Heart left ventricle (tissue), 16 donors: ENCODE measurements around the gene RAB44. TPM values are rescaled to one million over a fixed set of nuclear protein-coding genes. Genes with fewer than 3 reads are reported as not detected.

ENCODE experiments used
- ATAC-seq, 4 donors: fragments of 200-7000 bp; cut with Tn5 transposase; one replicate each; pipeline ENCODE4 v1.9.1; 2020 to 2022; ENCODE audit warnings: moderate library complexity in 4 of 4, mild to moderate bottlenecking in 3 of 4, moderate number of reproducible peaks in 1 of 4
- DNase-seq, 5 donors: peaks; one replicate each; pipeline ENCODE4 v3.0.0-alpha.2; 2020
- H3K27ac ChIP-seq, 12 donors: fragments of 200-600 bp; sonication (generic) in 4 of 12; one replicate each; pipeline versions ENCODE4 v1.5.0 to v1.8.0; 2016 to 2022; ENCODE audit warnings: mild to moderate bottlenecking in 2 of 12
- H3K27me3 ChIP-seq, 9 donors: fragments of 200-600 bp; sonication (generic) in 2 of 9; one replicate each; pipeline versions ENCODE4 v1.5.1 to v1.8.0; 2016 to 2022; ENCODE audit warnings: mild to moderate bottlenecking in 3 of 9
- H3K36me3 ChIP-seq, 9 donors: fragments of 200-600 bp; sonication (generic) in 2 of 9; one replicate each; pipeline versions ENCODE4 v1.5.0 to v1.8.0; 2018 to 2022; ENCODE audit warnings: mild to moderate bottlenecking in 2 of 9
- H3K4me1 ChIP-seq, 12 donors: fragments of 200-600 bp; sonication (generic) in 4 of 12; one replicate each; pipeline versions ENCODE4 v1.5.0 to v1.8.0; 2016 to 2022; ENCODE audit warnings: mild to moderate bottlenecking in 3 of 12
- H3K4me3 ChIP-seq, 12 donors: fragments of 200-600 bp; sonication (generic) in 4 of 12; one replicate each; pipeline versions ENCODE4 v1.5.0 to v1.8.0; 2017 to 2022; ENCODE audit warnings: mild to moderate bottlenecking in 9 of 12, moderate library complexity in 4 of 12
- H3K9me3 ChIP-seq, 12 donors: fragments of 200-600 bp; sonication (generic) in 4 of 12; one replicate each; pipeline versions ENCODE4 v1.5.0 to v1.8.0; 2016 to 2022; ENCODE audit warnings: mild to moderate bottlenecking in 1 of 12
- POLR2A ChIP-seq, 2 donors: fragments of 450-650 bp; IDR thresholded peaks; one replicate each; pipeline ENCODE4 v1.6.1; 2017; ENCODE audit warnings: antibody characterized with exemption in 2 of 2, mild to moderate bottlenecking in 2 of 2, moderate library complexity in 2 of 2
- WGBS, 4 donors: extraction: QIAGEN DNeasy Blood & Tissue Kit in 2 of 4; methylation state at CpG; one replicate each; pipeline versions ENCODE4 v1.1.5 to v1.1.7; 2013 to 2018; 5-methylcytosine and 5-hydroxymethylcytosine counted together
- intact Hi-C, 10 donors: fragments of 100-400 bp; cut with DNase I; formaldehyde crosslinking; loops; one replicate each; pipeline versions ENCODE4 v1.11.1 to v1.14.2; 2022
- polyA plus RNA-seq, 2 donors: library from polyadenylated mRNA; stranded (reverse); fragments of 200-250 nt; gene quantifications; one replicate each; pipeline ENCODE4 v1.2.3, GENCODE V29; 2013
- total RNA-seq, 9 donors: library from RNA; depleted of rRNA in 2 of 9; stranded (reverse); fragments of >200 nt in 2 of 9; fragmentation: NEBNext Ultra II Directional in 3 of 9; extraction: Animal tissue kit (Norgen Biotek cat#: 25700) in 3 of 9; gene quantifications; one replicate each; pipeline versions ENCODE4 v1.1.0 to v1.2.4, GENCODE V29; 2016 to 2023
- TF ChIP-seq, protein P1 (sequence below), 12 donors: fragments of 200-600 bp; sonication (generic) in 4 of 12; IDR thresholded peaks; one replicate each; pipeline versions ENCODE4 v1.5.0 to v1.8.0; 2018 to 2022; ENCODE audit warnings: antibody characterized with exemption in 12 of 12, mild to moderate bottlenecking in 5 of 12
- donor health status: ischemic (EF 13 %, LVEDD 7.1; RV severe dilation, severe dysfunction).
- donor health status: healthy with polysubstance abuse.
- donor health status: DM: no; HTN: yes; CAD: no.
- donor health status: DM: no; HTN: no; CAD: no.
- donor health status: ischemic (EF 25% LVEDD 6.9; RV normal size, moderate dysfunction).
- donor health status: ischemic (EF 25% LVEDD 5.7; RV mildly dilated, moderate dysfunction).
- donor health status: healthy.
- donor health status: DM: yes; HTN: yes; CAD: no.
- donor health status: ischemic (EF 35%, LVEDD 5.7; RV mildly dilated, moderate dysfunction).
- donor health status: nonischemic (EF 11% LVEDD 7.7; RV severe dilation, severe dysfunction).
- donor health status: DM: yes; HTN: yes; CAD: no.
- donor health status: PGD.
- donor health status: ischemic (EF 29% LVEDD 5.4; RV normal size, mild dysfunction).
- donor health status: nonischemic (EF 23%, LVEDD 6.1; RV moderate dilation, normal function).

The RAB44 gene
- total and polyA plus RNA-seq, 11 donors, result 0.04 to 0.32 (median 0.08) TPM; not detected in 5

DNA sequence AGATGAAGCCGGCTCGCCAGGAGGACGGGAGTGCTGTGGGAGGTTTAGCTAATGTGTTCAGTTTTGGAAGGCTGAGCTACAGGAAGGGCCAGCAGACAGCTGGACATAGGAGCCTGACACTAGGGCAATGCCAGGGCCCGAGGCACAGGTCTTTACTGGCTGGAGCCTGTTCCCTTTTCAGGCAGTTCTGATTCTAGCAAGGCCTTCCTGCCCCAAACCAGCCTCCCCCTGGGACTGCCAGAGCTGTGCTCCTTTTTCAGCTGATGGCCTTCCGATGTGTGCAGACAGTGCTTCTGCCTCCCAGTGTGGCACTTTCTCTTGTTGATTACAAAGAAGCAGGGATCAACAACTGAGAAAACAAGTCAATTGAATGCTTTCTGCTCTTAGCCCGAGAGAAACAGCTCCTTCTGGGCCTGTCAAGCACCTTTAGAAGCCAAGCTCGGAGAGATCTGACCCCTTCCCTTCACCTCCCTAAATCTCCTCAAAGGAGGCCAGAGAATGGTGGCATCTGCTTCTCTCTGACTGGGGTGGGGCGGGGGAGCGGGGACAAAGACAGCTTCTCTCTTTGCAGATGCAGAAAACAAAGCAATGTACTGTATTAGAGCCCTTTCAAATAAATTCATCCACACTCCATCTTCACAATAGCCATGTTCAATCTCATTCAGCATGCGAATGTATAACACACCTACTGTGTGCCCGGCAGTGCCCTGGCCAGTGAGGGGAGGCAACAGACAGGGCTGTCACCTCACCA, 63.2 kb downstream of the RAB44 start:
- Histone ChIP-seq H3K9me3 (no peaks in the 10 kb centered on the region), H3K27me3 (no peaks in the 10 kb centered on the region), H3K36me3 (no peaks in the 10 kb centered on the region), H3K4me1 (peaks cover 0 to 35% (median 10%) of the 10 kb centered on the region in 12 donors), H3K27ac (no peak overlapping the region), H3K4me3 (no peak overlapping the region)
- intact Hi-C loops, result loop anchor here in 8 of 10 donors (5.0 to 10.0 kb wide), 7 partner anchors 139 to 454 kb away; partner anchors contain the start of gene MTCH1 (in 5 of the 8)
- DNase-seq, result no peak
- TF ChIP-seq, protein P1, sequence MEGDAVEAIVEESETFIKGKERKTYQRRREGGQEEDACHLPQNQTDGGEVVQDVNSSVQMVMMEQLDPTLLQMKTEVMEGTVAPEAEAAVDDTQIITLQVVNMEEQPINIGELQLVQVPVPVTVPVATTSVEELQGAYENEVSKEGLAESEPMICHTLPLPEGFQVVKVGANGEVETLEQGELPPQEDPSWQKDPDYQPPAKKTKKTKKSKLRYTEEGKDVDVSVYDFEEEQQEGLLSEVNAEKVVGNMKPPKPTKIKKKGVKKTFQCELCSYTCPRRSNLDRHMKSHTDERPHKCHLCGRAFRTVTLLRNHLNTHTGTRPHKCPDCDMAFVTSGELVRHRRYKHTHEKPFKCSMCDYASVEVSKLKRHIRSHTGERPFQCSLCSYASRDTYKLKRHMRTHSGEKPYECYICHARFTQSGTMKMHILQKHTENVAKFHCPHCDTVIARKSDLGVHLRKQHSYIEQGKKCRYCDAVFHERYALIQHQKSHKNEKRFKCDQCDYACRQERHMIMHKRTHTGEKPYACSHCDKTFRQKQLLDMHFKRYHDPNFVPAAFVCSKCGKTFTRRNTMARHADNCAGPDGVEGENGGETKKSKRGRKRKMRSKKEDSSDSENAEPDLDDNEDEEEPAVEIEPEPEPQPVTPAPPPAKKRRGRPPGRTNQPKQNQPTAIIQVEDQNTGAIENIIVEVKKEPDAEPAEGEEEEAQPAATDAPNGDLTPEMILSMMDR (IDR thresholded peaks at IDR 0.05), result no peak
- 88 to 94% (median 91%) methylated on average over 11 of the region's 11 CpGs for WGBS, 4 donors
- ATAC-seq, result no peak

DNA sequence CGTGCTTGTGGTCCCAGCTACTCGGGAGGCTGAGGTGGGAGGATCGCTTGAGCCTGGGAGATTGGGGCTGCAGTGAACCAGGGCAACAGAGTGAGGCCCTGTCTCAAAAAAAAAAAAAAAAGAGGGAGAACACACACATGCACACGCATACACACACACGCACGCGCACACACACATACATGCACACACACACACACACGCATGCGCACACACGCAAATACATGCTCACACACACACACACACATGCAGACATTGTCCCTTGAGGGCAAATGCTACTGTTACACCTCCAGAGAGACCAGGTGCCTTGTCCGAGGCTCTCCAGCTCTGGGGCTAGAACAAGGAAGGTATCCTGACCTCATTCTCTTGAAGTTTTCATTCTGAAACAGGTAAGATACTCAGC, 64.5 kb downstream of the RAB44 start:
- Histone ChIP-seq H3K9me3 (no peaks in the 10 kb centered on the region), H3K4me3 (no peak overlapping the region), H3K27me3 (no peaks in the 10 kb centered on the region), H3K27ac (no peak overlapping the region), H3K4me1 (peaks cover 0 to 25% (median 13%) of the 10 kb centered on the region in 12 donors), H3K36me3 (no peaks in the 10 kb centered on the region)
- peak in 1 of 5 donors; percentile 14 for DNase-seq
- ATAC-seq, result no peak
- WGBS, 4 donors, result 92 to 95% (median 94%) methylated on average over 11 of the region's 11 CpGs
- TF ChIP-seq POLR2A (IDR thresholded peaks at IDR 0.05), result no peak
- TF ChIP-seq, protein P1 (IDR thresholded peaks at IDR 0.05), result no peak
- intact Hi-C loops, result loop anchor here in 8 of 10 donors (5.0 to 10.0 kb wide), 7 partner anchors 140 to 453 kb away; partner anchors contain the start of gene MTCH1 (in 5 of the 8)

DNA sequence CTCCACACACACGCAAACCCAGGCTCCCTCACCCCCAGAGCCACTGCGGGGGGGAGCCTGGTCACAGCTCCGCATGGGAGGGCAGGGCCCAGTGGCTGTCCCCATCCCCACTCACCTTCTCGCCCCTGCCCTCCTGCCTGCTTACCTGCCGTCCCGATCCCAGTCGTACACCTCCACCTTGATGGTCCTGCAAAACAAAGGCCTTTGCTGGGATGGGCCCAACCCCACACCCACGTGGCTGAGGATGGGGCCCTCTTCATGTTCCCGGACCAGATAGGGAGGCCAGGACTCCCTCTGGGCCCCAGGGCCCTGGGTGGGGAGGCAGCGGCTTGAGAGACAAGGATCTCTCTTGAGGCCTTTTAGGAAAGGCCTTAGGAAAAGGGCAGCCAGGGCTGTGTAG, 67.6 kb downstream of the RAB44 start:
- intact Hi-C loops, result loop anchor here in 9 of 10 donors (5.0 to 10.0 kb wide), 8 partner anchors 210 to 450 kb away; partner anchors contain the start of gene MTCH1 (in 5 of the 9)
- 67 to 83% (median 74%) methylated on average over 7 to 10 of the region's 10 CpGs for WGBS, 4 donors
- Histone ChIP-seq H3K27me3 (no peaks in the 10 kb centered on the region), H3K27ac (peak overlapping the region in 1 of 12 donors; percentile 26), H3K4me1 (peaks cover 0 to 45% (median 27%) of the 10 kb centered on the region in 12 donors), H3K36me3 (no peaks in the 10 kb centered on the region), H3K9me3 (no peaks in the 10 kb centered on the region), H3K4me3 (no peak overlapping the region)
- no peak for DNase-seq
- ATAC-seq, result no peak
- TF ChIP-seq POLR2A (IDR thresholded peaks at IDR 0.05), result no peak
- TF ChIP-seq, protein P1 (IDR thresholded peaks at IDR 0.05), result no peak

DNA sequence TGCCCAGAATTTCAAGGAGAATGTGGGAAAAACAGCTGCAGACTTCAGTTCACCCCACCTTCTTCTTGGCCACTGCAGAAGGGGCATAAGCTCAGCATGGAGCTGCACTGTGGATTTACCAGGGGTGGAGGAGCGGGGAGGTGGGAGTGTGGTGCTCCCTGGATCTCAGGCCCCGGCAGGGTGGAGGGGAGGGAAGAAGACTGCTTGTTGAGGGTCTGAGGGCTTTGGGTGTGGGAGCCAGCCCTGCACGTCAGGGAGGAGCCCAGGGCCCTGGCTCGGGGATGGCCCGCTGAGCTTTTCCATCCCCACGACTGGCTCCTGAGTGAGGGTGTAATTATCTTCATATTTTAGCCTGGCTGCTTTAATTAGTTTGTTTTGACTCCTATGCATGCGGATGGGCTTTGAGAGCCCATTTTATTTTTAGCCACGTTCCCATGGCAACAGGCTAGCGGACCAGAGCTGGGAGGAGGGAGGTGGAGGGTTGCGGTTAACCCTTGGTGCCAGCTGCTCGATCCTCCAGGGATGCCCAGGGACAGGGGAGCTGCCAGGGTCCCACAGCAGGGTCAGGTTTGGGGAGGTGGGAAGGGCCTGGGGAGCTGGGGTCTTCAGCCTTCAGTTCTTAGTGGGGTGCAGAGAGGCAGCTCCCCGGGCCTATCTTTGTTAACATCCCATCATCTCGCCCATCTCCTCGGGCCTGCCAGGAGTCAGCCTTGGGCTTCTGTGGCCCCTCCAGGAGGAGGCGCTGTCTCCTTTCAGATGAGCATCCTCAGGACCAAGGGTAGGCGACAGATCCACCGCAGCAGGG, 68.2 kb downstream of the RAB44 start:
- 25 to 29% (median 26%) methylated on average over 14 to 17 of the region's 17 CpGs for WGBS, 4 donors
- peaks cover 0 to 49% (median 30%) of the 10 kb centered on the region in 12 donors for H3K4me1 ChIP-seq
- no peaks in the 10 kb centered on the region for H3K9me3 ChIP-seq
- peak; percentile 82 to 88 (median 85) for DNase-seq
- H3K27ac ChIP-seq, result peak overlapping the region in 1 of 12 donors; percentile 26
- intact Hi-C loops, result loop anchor here (1.0 to 10.0 kb wide), 16 partner anchors 83 to 449 kb away; partner anchors contain the start of gene MTCH1 (in 5 of the 10)
- no peaks in the 10 kb centered on the region for H3K36me3 ChIP-seq
- no peak overlapping the region for H3K4me3 ChIP-seq
- no peak for TF ChIP-seq POLR2A (IDR thresholded peaks at IDR 0.05)
- TF ChIP-seq, protein P1 (IDR thresholded peaks at IDR 0.05), result peak; percentile 78 to 94 (median 88)
- no peaks in the 10 kb centered on the region for H3K27me3 ChIP-seq
- ATAC-seq, result peak; percentile 62 to 78 (median 69)
